BLaER1 treated with 17β-estradiol and CSF1 and Interleukin-3, amounts not matched to agents 10 nM and 100 nM (cell line): Measurements from ENCODE around the gene CACNA1D.

Experiments used
- H3K27ac ChIP-seq, 11 experiments: shearing (Covaris generic); formaldehyde crosslinking; 2 replicates each; pipeline ENCODE4 v1.8.1; 2022
- H3K27me3 ChIP-seq, 11 experiments: shearing (Covaris generic); formaldehyde crosslinking; 2 replicates each; pipeline ENCODE4 v1.8.1; 2022
- H3K36me3 ChIP-seq, 11 experiments: shearing (Covaris generic); formaldehyde crosslinking; 2 replicates each; pipeline ENCODE4 v1.8.1; 2022
- H3K4me1 ChIP-seq, 10 experiments: shearing (Covaris generic); formaldehyde crosslinking; 2 replicates each; pipeline ENCODE4 v1.8.1; 2022
- H3K4me2 ChIP-seq, 11 experiments: shearing (Covaris generic); formaldehyde crosslinking; 2 replicates each; pipeline ENCODE4 v1.8.1; 2022
- H3K4me3 ChIP-seq, 10 experiments: shearing (Covaris generic); formaldehyde crosslinking; 2 replicates each; pipeline ENCODE4 v1.8.1; 2022
- H3K9ac ChIP-seq, 11 experiments: shearing (Covaris generic); formaldehyde crosslinking; 2 replicates each; pipeline ENCODE4 v1.8.1; 2022
- H3K9me3 ChIP-seq, 11 experiments: shearing (Covaris generic); formaldehyde crosslinking; replicated peaks in 1 of 11; 2 replicates each; pipeline ENCODE4 v1.8.1; 2022
- H4K20me1 ChIP-seq, 11 experiments: shearing (Covaris generic); formaldehyde crosslinking; 2 replicates each; pipeline ENCODE4 v1.8.1; 2022
- Cebpa-rat ChIP-seq, 11 experiments: shearing (Covaris generic); IDR thresholded peaks; 2 replicates each; pipeline ENCODE4 v1.8.1; 2022

Gene CACNA1D

GRCh38 chr3:53809267-53809666, 314.9 kb downstream of the CACNA1D start:
- TF ChIP-seq Cebpa-rat (IDR thresholded peaks at IDR 0.05), result no peak
- Histone ChIP-seq H3K36me3 (no peaks in the 10 kb centered on the region), H3K27ac (no peak overlapping the region), H3K4me1 (peaks cover 0 to 8% (median 0%) of the 10 kb centered on the region in 10 experiments; a peak in 3 of 20 replicates), H3K4me3 (no peak overlapping the region), H3K9ac (no peak overlapping the region), H3K27me3 (no peaks in the 10 kb centered on the region), H3K9me3 (no peaks in the 10 kb centered on the region), H3K4me2 (no peak overlapping the region), H4K20me1 (no peaks in the 10 kb centered on the region)

DNA sequence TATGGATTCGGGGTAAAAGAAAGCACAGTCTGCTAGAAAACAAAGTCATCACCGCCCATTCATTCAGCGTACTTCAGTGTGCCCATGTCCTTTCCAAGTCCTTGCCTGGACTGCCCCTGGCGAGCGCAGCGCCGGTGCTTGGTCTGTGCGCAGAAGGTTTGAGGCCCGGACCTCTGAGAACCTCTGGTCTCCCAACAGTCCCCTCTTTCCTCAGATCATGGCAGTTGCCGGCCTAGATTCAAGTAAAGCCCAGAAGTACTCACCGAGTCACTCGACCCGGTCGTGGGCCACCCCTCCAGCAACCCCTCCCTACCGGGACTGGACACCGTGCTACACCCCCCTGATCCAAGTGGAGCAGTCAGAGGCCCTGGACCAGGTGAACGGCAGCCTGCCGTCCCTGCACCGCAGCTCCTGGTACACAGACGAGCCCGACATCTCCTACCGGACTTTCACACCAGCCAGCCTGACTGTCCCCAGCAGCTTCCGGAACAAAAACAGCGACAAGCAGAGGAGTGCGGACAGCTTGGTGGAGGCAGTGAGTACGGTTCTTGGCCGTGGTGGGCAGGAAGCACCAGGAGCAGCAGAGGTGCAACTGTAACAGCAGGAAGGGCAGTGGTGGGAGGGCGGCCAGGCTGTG, 315.5 kb downstream of the CACNA1D start:
- Histone ChIP-seq H3K36me3 (no peaks in the 10 kb centered on the region), H3K27me3 (no peaks in the 10 kb centered on the region), H3K9ac (no peak overlapping the region), H3K4me3 (no peak overlapping the region), H4K20me1 (no peaks in the 10 kb centered on the region), H3K27ac (no peak overlapping the region), H3K9me3 (no peaks in the 10 kb centered on the region), H3K4me1 (peaks cover 0 to 8% (median 0%) of the 10 kb centered on the region in 10 experiments; a peak in 3 of 20 replicates), H3K4me2 (no peak overlapping the region)
- TF ChIP-seq Cebpa-rat (IDR thresholded peaks at IDR 0.05), result no peak

GRCh38 chr3:53811143-53811927, 316.9 kb downstream of the CACNA1D start:
- no peaks in the 10 kb centered on the region for H4K20me1 ChIP-seq
- H3K4me2 ChIP-seq, result no peak overlapping the region
- TF ChIP-seq Cebpa-rat (IDR thresholded peaks at IDR 0.05), result no peak
- no peak overlapping the region for H3K9ac ChIP-seq
- H3K9me3 ChIP-seq, result no peaks in the 10 kb centered on the region
- no peak overlapping the region for H3K27ac ChIP-seq
- H3K4me1 ChIP-seq, result peaks cover 0 to 6% (median 0%) of the 10 kb centered on the region in 10 experiments; a peak in 2 of 20 replicates
- H3K27me3 ChIP-seq, result no peaks in the 10 kb centered on the region
- no peak overlapping the region for H3K4me3 ChIP-seq
- H3K36me3 ChIP-seq, result no peaks in the 10 kb centered on the region

DNA sequence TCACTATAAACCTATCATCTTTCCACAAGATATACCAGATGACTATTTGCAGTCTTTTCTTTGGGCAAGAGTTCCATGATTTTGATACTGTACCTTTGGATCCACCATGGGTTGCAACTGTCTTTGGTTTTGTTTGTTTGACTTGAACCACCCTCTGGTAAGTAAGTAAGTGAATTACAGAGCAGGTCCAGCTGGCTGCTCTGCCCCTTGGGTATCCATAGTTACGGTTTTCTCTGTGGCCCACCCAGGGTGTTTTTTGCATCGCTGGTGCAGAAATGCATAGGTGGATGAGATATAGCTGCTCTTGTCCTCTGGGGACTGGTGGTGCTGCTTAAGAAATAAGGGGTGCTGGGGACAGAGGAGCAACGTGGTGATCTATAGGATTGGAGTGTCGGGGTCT, 318.0 kb downstream of the CACNA1D start:
- Histone ChIP-seq H3K4me3 (no peak overlapping the region), H3K36me3 (no peaks in the 10 kb centered on the region), H3K4me2 (no peak overlapping the region), H3K9ac (no peak overlapping the region), H3K27ac (no peak overlapping the region), H3K9me3 (no peaks in the 10 kb centered on the region), H3K27me3 (no peaks in the 10 kb centered on the region), H4K20me1 (no peaks in the 10 kb centered on the region), H3K4me1 (peaks cover 0 to 4% (median 0%) of the 10 kb centered on the region in 10 experiments; a peak in 2 of 20 replicates)
- no peak for TF ChIP-seq Cebpa-rat (IDR thresholded peaks at IDR 0.05)

DNA sequence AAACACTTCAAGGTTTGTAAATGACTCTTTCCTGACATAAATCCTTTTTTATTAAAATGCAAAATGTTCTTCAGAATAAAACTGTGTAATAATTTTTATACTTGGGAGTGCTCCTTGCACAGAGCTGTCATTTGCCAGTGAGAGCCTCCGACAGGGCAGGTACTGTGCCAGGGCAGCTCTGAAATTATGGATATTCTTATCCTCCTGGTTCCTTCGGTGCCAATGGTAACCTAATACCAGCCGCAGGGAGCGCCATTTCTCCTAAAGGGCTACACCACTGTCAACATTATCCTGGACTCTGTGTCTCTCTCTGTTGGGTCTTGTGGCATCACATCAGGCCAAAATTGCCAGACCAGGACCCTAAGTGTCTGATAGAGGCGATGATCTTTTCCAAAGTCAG, 318.8 kb downstream of the CACNA1D start:
- Histone ChIP-seq H3K36me3 (no peaks in the 10 kb centered on the region), H3K4me1 (peaks cover 0 to 4% (median 0%) of the 10 kb centered on the region in 10 experiments; a peak in 2 of 20 replicates), H3K27ac (no peak overlapping the region), H3K9me3 (no peaks in the 10 kb centered on the region), H3K4me3 (no peak overlapping the region), H3K9ac (no peak overlapping the region), H4K20me1 (no peaks in the 10 kb centered on the region), H3K27me3 (no peaks in the 10 kb centered on the region), H3K4me2 (no peak overlapping the region)
- no peak for TF ChIP-seq Cebpa-rat (IDR thresholded peaks at IDR 0.05)

GRCh38 chr3:53813876-53814275, 319.5 kb downstream of the CACNA1D start:
- Histone ChIP-seq H3K9me3 (no peaks in the 10 kb centered on the region), H3K9ac (no peak overlapping the region), H3K4me2 (no peak overlapping the region), H3K4me3 (no peak overlapping the region), H3K36me3 (no peaks in the 10 kb centered on the region), H3K4me1 (peaks cover 0 to 4% (median 0%) of the 10 kb centered on the region in 10 experiments; a peak in 2 of 20 replicates), H4K20me1 (no peaks in the 10 kb centered on the region), H3K27ac (no peak overlapping the region), H3K27me3 (no peaks in the 10 kb centered on the region)
- no peak for TF ChIP-seq Cebpa-rat (IDR thresholded peaks at IDR 0.05)

DNA sequence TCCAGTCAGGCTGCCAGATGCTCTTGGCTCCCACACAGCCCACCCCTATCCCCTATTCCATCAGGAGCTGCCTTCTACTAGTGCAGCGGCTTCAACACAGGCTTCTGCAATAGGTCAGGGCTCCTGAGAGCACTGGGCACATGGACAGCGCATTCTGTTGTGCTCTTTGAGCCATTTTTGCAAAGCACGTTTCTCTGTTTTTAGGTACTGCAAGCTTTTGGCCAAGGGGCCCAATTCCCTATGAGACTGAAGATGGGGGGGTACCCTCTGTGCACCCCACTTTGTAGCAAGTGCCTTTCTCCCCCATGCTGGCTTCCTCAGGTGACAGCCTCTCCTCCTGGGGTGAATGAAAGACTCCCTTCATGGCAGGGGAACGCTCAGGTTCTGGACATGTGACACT, 320.7 kb downstream of the CACNA1D start:
- Histone ChIP-seq H4K20me1 (no peaks in the 10 kb centered on the region; a peak in 1 of 22 replicates), H3K36me3 (no peaks in the 10 kb centered on the region), H3K4me2 (no peak overlapping the region), H3K9ac (no peak overlapping the region), H3K27me3 (no peaks in the 10 kb centered on the region), H3K9me3 (no peaks in the 10 kb centered on the region), H3K27ac (no peak overlapping the region), H3K4me3 (no peak overlapping the region), H3K4me1 (peaks cover 0 to 4% (median 0%) of the 10 kb centered on the region in 10 experiments; a peak in 2 of 20 replicates)
- no peak for TF ChIP-seq Cebpa-rat (IDR thresholded peaks at IDR 0.05)

DNA sequence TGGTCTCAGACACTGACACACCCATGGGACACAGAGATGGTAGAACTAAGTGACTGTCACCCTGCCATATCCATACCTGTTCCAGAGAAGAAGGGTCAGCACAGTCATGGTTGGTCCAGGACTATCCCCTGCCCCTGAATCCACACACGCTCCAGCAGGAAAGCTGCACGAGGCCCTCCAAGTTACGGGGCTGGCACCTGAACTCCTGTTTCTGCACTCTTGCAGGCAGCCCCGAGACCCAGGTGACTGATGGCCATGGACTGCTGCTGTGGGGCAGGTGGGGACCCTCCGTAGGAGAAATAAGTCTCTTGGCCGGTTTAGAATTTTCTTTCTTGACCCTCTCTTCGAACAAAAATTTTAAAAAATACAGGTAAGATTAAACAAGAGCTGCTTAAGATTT, 321.2 kb downstream of the CACNA1D start:
- TF ChIP-seq Cebpa-rat (IDR thresholded peaks at IDR 0.05), result no peak
- peaks cover 0 to 5% (median under 1%) of the 10 kb centered on the region in 10 experiments; a peak in 5 of 20 replicates for H3K4me1 ChIP-seq
- no peaks in the 10 kb centered on the region for H3K36me3 ChIP-seq
- H4K20me1 ChIP-seq, result no peaks in the 10 kb centered on the region; a peak in 1 of 22 replicates
- no peak overlapping the region for H3K4me3 ChIP-seq
- no peak overlapping the region for H3K9ac ChIP-seq
- no peak overlapping the region for H3K4me2 ChIP-seq
- no peak overlapping the region for H3K27ac ChIP-seq
- H3K27me3 ChIP-seq, result no peaks in the 10 kb centered on the region
- no peaks in the 10 kb centered on the region for H3K9me3 ChIP-seq

GRCh38 chr3:53816425-53816824, 322.0 kb downstream of the CACNA1D start:
- Histone ChIP-seq H3K9ac (no peak overlapping the region), H3K4me1 (peaks cover 0 to 12% (median 4%) of the 10 kb centered on the region in 10 experiments; a peak in 7 of 20 replicates), H3K36me3 (no peaks in the 10 kb centered on the region), H4K20me1 (no peaks in the 10 kb centered on the region; a peak in 1 of 22 replicates), H3K4me3 (no peak overlapping the region), H3K27me3 (no peaks in the 10 kb centered on the region), H3K9me3 (no peaks in the 10 kb centered on the region), H3K4me2 (no peak overlapping the region), H3K27ac (no peak overlapping the region)
- TF ChIP-seq Cebpa-rat (IDR thresholded peaks at IDR 0.05), result no peak
